Endothelial cell of umbilical vein (primary cell): ENCODE measurements around the gene CGRRF1. TPM values are rescaled to one million over a fixed set of nuclear protein-coding genes. Genes with fewer than 3 reads are reported as not detected.

ENCODE experiments used
- BruUV-seq: library from RNA; stranded (reverse); fragments of 400-500 nt; replicated peaks from 2 replicates; lab custom pipeline; 2021; lab: Mats Ljungman, UMichigan
- CTCF ChIA-PET: fragments of 300-600, 350-600 bp; sonication (Branson Sonifier 250); formaldehyde crosslinking; loops from one replicate; lab custom pipeline; 2021; ENCODE audit warnings: antibody characterized with exemption, inconsistent platforms; lab: Charles Lee
- POLR2A ChIA-PET: fragments of 300-600, 350-600 bp; sonication (Branson Sonifier 250); formaldehyde crosslinking; loops from one replicate; lab custom pipeline; 2021; ENCODE audit warnings: antibody characterized with exemption, inconsistent platforms; lab: Charles Lee
- DNase-seq: peaks from one replicate; pipeline ENCODE4 v3.0.0-alpha.2; 2011; ENCODE audit warnings: low read depth, low spot score
- FAIRE-seq: peaks from 2 replicates; lab custom pipeline; 2011; peaks lifted over from hg19 to GRCh38; lab: Jason Lieb, UNC
- H2AFZ ChIP-seq: 2 replicates; pipeline ENCODE4 v1.6.0; 2012; ENCODE audit warnings: low read depth, low read length, control low read depth, inconsistent platforms
- H3K27ac ChIP-seq: 2 replicates; pipeline ENCODE4 v1.5.1; 2011; ENCODE audit warnings: low read depth, mild to moderate bottlenecking, control low read depth, low read length, moderate library complexity; ENCODE audit not compliant: insufficient read depth
- H3K27me3 ChIP-seq, 2 experiments: 2 replicates each; pipeline versions ENCODE4 v1.6.0 to v1.6.1; 2011; ENCODE audit warnings: low read length in 2 of 2, mixed read lengths in 1 of 2; ENCODE audit not compliant: control insufficient read depth in 2 of 2, insufficient read depth in 2 of 2
- H3K36me3 ChIP-seq, 2 experiments: 2 replicates in 1 of 2; 3 replicates in 1 of 2; pipeline ENCODE4 v1.5.1; 2011; ENCODE audit warnings: low read length in 2 of 2, mild to moderate bottlenecking in 1 of 2, moderate library complexity in 1 of 2; ENCODE audit not compliant: control insufficient read depth in 2 of 2, insufficient read depth in 2 of 2; ENCODE audit errors: extremely low read depth in 1 of 2
- H3K4me1 ChIP-seq: 3 replicates; pipeline ENCODE4 v1.5.1; 2011; ENCODE audit warnings: mild to moderate bottlenecking, low read length; ENCODE audit not compliant: control insufficient read depth, insufficient read depth; ENCODE audit errors: extremely low read depth
- H3K4me2 ChIP-seq: 2 replicates; pipeline ENCODE4 v1.6.1; 2011; ENCODE audit warnings: low read length, control low read depth, mixed read lengths; ENCODE audit not compliant: insufficient read depth
- H3K4me3 ChIP-seq, 3 experiments: fragments of 200-600 bp in 1 of 3; sonication (generic), shearing (Covaris generic) in 1 of 3; replicated peaks in 1 of 3; 2 replicates each; pipeline ENCODE4 v1.5.1; 2011 to 2016; ENCODE audit warnings: control low read depth in 3 of 3, low read length in 3 of 3, mild to moderate bottlenecking in 2 of 3, inconsistent platforms in 1 of 3, low read depth in 1 of 3, moderate library complexity in 1 of 3; ENCODE audit not compliant: insufficient read depth in 1 of 3
- H3K79me2 ChIP-seq: 2 replicates; pipeline ENCODE4 v1.6.0; 2012; ENCODE audit warnings: low read length, inconsistent platforms; ENCODE audit not compliant: control insufficient read depth, insufficient read depth
- H3K9ac ChIP-seq: replicated peaks from 2 replicates; pipeline ENCODE3; 2011; ENCODE audit warnings: low read length, control low read depth; ENCODE audit not compliant: insufficient read depth; ENCODE audit errors: extremely low read depth
- H3K9me1 ChIP-seq: replicated peaks from 3 replicates; pipeline ENCODE4 v1.6.0; 2011; ENCODE audit warnings: mild to moderate bottlenecking, low read length; ENCODE audit not compliant: control insufficient read depth, insufficient read depth; ENCODE audit errors: extremely low read depth
- H3K9me3 ChIP-seq: replicated peaks from 2 replicates; pipeline ENCODE4 v1.5.1; 2012; ENCODE audit warnings: low read length, inconsistent platforms; ENCODE audit not compliant: control insufficient read depth, insufficient read depth
- H4K20me1 ChIP-seq: replicated peaks from 2 replicates; pipeline ENCODE3; 2011; ENCODE audit warnings: mild to moderate bottlenecking, low read length; ENCODE audit not compliant: control insufficient read depth, insufficient read depth; ENCODE audit errors: extremely low read depth
- EZH2 ChIP-seq: IDR thresholded peaks from 2 replicates; pipeline ENCODE4 v1.6.1; 2012; ENCODE audit warnings: borderline replicate concordance, low read depth, mild to moderate bottlenecking, moderate library complexity, low read length, inconsistent platforms; ENCODE audit not compliant: severe bottlenecking
- FOS ChIP-seq: IDR thresholded peaks from 2 replicates; pipeline ENCODE4 v1.6.1; 2011; ENCODE audit warnings: mild to moderate bottlenecking, low read length, moderate library complexity, borderline replicate concordance; ENCODE audit not compliant: insufficient read depth
- GATA2 ChIP-seq: IDR thresholded peaks from 2 replicates; pipeline ENCODE4 v1.7.0; 2011; ENCODE audit warnings: low read depth, mild to moderate bottlenecking, moderate library complexity, mixed read lengths, low read length; ENCODE audit not compliant: insufficient read length, insufficient read depth
- JUN ChIP-seq: IDR thresholded peaks from 2 replicates; pipeline ENCODE4 v1.6.1; 2011; ENCODE audit warnings: borderline replicate concordance, low read depth; ENCODE audit not compliant: insufficient read length, insufficient read depth
- MAX ChIP-seq: IDR thresholded peaks from 2 replicates; pipeline ENCODE4 v1.6.1; 2011; ENCODE audit not compliant: insufficient read depth, insufficient read length
- MYC ChIP-seq: IDR thresholded peaks from one replicate; pipeline ENCODE4 v1.6.1; 2011; ENCODE audit warnings: mild to moderate bottlenecking, low read depth, low read length
- POLR2A ChIP-seq: IDR thresholded peaks from 2 replicates; pipeline ENCODE4 v1.6.1; 2012; ENCODE audit warnings: low read depth, mild to moderate bottlenecking, control low read depth, low read length
- POLR2AphosphoS5 ChIP-seq: IDR thresholded peaks from 2 replicates; pipeline ENCODE4 v1.6.1; 2012; ENCODE audit warnings: low read depth, mild to moderate bottlenecking, control low read depth, low read length, moderate library complexity; ENCODE audit not compliant: insufficient read depth
- dilution Hi-C: fragments of 300-500 bp; cut with MboI; formaldehyde crosslinking; loops from one replicate; pipeline ENCODE4 v1.15.0; 2019; ENCODE audit warnings: low sequenced_read_pairs; ENCODE audit not compliant: extremely low pct_ligation_motif_present
- intact Hi-C: fragments of 100-400 bp; cut with micrococcal nuclease; formaldehyde crosslinking; loops from one replicate; pipeline ENCODE4 v1.10.0; 2022
- polyA plus RNA-seq, 4 experiments: library from polyadenylated mRNA; depleted of rRNA in 3 of 4; stranded (reverse) in 3 of 4; unstranded in 1 of 4; fragments of >200 nt; gene quantifications; 2 replicates each; pipeline versions ENCODE4 v1.2.1 to v1.2.3, GENCODE V29; 2011 to 2012; ENCODE audit warnings: missing spikeins in 1 of 4
- total RNA-seq: library from RNA; stranded (reverse); gene quantifications from 2 replicates; pipeline ENCODE4 v1.2.3, GENCODE V29; 2021
- TF ChIP-seq, protein P1 (sequence below), 2 donors: IDR thresholded peaks; 1 replicate in 1 of 2; 2 replicates in 1 of 2; pipeline ENCODE4 v1.5.1; 2011; ENCODE audit warnings: low read length in 2 of 2, mild to moderate bottlenecking in 2 of 2, moderate library complexity in 2 of 2, control low read depth in 1 of 2, inconsistent platforms in 1 of 2, low read depth in 1 of 2; ENCODE audit not compliant: insufficient read depth in 1 of 2; ENCODE audit errors: extremely low read depth in 1 of 2

The CGRRF1 gene
- total and polyA plus RNA-seq, 2 donors (not counting 3 experiments of a cell fraction or from before 2014, with no cell fraction given): 6.6 to 15.7 TPM

- no peak for DNase-seq
- Histone ChIP-seq H3K36me3 (peaks cover 5% of the 10 kb centered on the region in 2 experiments), H3K27me3 (no peaks in the 10 kb centered on the region), H3K27ac (no peak overlapping the region), H3K4me2 (no peak overlapping the region), H3K79me2 (peaks cover 34% of the 10 kb centered on the region), H3K9me3 (no peaks in the 10 kb centered on the region), H3K9ac (no peak overlapping the region), H3K9me1 (no peaks in the 10 kb centered on the region), H3K4me3 (no peak overlapping the region), H3K4me1 (peaks cover 6% of the 10 kb centered on the region), H4K20me1 (no peaks in the 10 kb centered on the region), H2AFZ (no peak overlapping the region)
- TF ChIP-seq, protein P1, sequence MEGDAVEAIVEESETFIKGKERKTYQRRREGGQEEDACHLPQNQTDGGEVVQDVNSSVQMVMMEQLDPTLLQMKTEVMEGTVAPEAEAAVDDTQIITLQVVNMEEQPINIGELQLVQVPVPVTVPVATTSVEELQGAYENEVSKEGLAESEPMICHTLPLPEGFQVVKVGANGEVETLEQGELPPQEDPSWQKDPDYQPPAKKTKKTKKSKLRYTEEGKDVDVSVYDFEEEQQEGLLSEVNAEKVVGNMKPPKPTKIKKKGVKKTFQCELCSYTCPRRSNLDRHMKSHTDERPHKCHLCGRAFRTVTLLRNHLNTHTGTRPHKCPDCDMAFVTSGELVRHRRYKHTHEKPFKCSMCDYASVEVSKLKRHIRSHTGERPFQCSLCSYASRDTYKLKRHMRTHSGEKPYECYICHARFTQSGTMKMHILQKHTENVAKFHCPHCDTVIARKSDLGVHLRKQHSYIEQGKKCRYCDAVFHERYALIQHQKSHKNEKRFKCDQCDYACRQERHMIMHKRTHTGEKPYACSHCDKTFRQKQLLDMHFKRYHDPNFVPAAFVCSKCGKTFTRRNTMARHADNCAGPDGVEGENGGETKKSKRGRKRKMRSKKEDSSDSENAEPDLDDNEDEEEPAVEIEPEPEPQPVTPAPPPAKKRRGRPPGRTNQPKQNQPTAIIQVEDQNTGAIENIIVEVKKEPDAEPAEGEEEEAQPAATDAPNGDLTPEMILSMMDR (IDR thresholded peaks at IDR 0.05; ENCODE audit: extremely low read depth in 1 of 2, insufficient read depth in 1 of 2, low read depth in 1 of 2, low read length in 2 of 2): no peak
- TF ChIP-seq JUN: no peak
- no peak for TF ChIP-seq POLR2AphosphoS5
- TF ChIP-seq MAX: no peak
- TF ChIP-seq MYC: no peak
- no peak for TF ChIP-seq FOS
- no peak for TF ChIP-seq EZH2
- TF ChIP-seq GATA2: no peak
- no peak for TF ChIP-seq POLR2A
- ChIA-PET POLR2A (no interaction called here), CTCF (interaction anchor here (0.9 kb wide), 1 partner anchor 12 kb away, joined by 3 read pairs; no protein-coding TSS in a partner anchor)
- no TSS peak for BruUV-seq
- intact Hi-C loops: loop anchor here (1.0 kb wide), 1 partner anchor 24 kb away; no protein-coding TSS in a partner anchor
- dilution Hi-C loops: no loop called here
- no peak for FAIRE-seq
Measured at GRCh38 chr14:54483846-54484245, 25.9 kb upstream of the CGRRF1 start.
